Mucosa of rectum (tissue), 2 donors: Measurements from ENCODE around the gene CALML4.

Experiments used
- H3K27ac ChIP-seq, 2 donors: one replicate each; pipeline ENCODE4 v1.7.0; 2013; ENCODE audit warnings: inconsistent platforms in 2 of 2, low read depth in 2 of 2, low read length in 2 of 2
- H3K27me3 ChIP-seq, 2 donors: one replicate each; pipeline ENCODE4 v1.7.0; 2013; ENCODE audit warnings: low read length in 2 of 2; ENCODE audit not compliant: control insufficient read depth in 2 of 2, insufficient read depth in 2 of 2
- H3K36me3 ChIP-seq, 2 donors: one replicate each; pipeline ENCODE4 v1.7.0; 2013; ENCODE audit warnings: low read length in 2 of 2; ENCODE audit not compliant: control insufficient read depth in 2 of 2, insufficient read depth in 2 of 2
- H3K4me1 ChIP-seq, 2 donors: one replicate each; pipeline ENCODE4 v1.7.0; 2013; ENCODE audit warnings: low read length in 2 of 2, mild to moderate bottlenecking in 1 of 2; ENCODE audit not compliant: control insufficient read depth in 2 of 2, insufficient read depth in 2 of 2
- H3K4me3 ChIP-seq, 2 donors: one replicate each; pipeline ENCODE4 v1.7.0; 2013; ENCODE audit warnings: low read length in 2 of 2
- H3K9ac ChIP-seq, 2 donors: one replicate each; pipeline ENCODE4 v1.7.0; 2013; ENCODE audit warnings: low read length in 2 of 2, low read depth in 1 of 2, mild to moderate bottlenecking in 1 of 2
- H3K9me3 ChIP-seq, 2 donors: one replicate each; pipeline ENCODE4 v1.7.0; 2013; ENCODE audit warnings: low read length in 2 of 2; ENCODE audit not compliant: control insufficient read depth in 2 of 2
- donor health status: healthy.
- donor health status: Normal muscosa, but diverticular disease.

Gene CALML4

DNA sequence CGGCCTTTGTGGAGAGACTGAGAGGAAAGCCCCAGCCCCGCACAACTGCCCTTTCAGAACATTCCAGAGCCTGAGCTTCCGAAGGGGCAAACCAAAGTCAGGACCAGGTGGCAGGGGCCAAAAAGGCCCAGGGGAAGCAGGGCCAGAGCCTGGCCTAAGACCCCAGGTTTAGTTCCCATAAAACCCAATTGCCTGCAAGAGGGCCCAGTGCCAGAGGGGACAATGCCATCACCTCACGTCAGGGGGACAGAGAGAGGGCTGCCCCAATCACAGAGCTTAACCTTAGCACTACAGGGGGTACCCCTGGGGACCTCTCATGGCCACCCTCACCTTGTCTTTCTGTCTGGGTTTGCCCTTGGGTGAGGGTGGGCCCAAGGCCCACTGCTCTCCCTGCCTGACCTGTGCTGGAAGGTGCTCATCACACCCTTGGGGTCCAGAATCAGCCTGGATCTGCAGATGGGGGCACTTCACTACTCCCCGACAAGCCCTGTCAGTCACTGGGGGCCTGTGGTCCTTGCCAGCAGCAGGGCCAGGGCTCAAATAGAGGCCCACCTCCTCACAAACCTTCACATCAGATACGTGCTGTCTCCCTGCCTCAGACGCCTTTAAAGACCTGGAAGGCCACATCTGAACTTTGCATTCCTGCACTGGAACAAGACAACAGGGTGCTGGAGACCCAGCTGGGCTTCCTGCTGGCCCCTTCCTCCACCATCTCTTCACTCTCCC, 3.8 kb downstream of the CALML4 start:
- peak overlapping the region in 1 of 2 donors; percentile 15 for H3K4me3 ChIP-seq
- H3K36me3 ChIP-seq: peaks cover 10 to 13% of the 10 kb centered on the region in 2 donors
- H3K9me3 ChIP-seq: no peaks in the 10 kb centered on the region
- H3K4me1 ChIP-seq: peaks cover 18 to 34% of the 10 kb centered on the region in 2 donors
- no peaks in the 10 kb centered on the region for H3K27me3 ChIP-seq
- peak overlapping the region in 1 of 2 donors; percentile 1 for H3K9ac ChIP-seq
- no peak overlapping the region for H3K27ac ChIP-seq

DNA sequence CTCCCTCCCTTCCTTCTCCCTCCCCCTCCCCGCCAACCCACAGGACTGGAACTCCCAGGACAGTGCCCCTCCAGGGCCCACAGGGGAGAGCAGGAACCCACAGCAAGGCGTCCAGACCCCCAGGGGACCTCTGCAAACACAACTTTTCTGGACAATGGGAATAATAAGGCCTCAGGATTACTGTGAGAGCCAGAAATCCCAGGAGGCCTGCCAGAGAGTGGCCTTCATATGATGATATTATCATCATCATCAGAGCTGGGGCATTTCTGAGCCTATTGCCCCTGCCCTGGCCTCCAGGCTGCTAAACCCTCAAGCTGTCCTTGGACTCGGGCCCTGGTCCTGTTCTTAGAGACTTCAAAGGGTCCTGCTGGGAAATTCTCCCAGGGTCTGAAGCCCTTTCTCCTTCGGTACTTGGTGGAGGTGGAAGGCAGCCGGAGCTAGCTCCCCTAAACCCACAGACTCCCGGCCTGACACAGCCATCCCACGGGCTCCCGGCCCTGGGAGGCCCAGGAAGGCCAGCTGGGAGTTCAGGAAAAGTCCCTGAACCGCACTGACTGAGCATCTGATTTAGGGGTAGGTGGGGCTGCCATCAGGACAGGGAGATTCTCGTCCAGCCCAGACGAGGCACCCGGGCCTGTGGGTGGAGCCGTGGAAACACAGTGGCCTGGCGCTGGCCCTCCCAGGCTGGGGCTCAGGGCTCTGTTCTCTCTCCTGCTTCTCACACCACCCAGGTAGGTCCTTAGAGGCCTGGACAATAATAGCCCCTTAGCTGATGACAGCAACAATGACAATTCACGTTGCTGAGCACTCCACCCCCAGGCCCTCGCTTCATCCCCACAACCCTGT, 4.9 kb downstream of the CALML4 start:
- Histone ChIP-seq H3K36me3 (peaks cover 13 to 15% of the 10 kb centered on the region in 2 donors), H3K27ac (no peak overlapping the region), H3K4me1 (peaks cover 10 to 24% of the 10 kb centered on the region in 2 donors), H3K27me3 (no peaks in the 10 kb centered on the region), H3K9me3 (no peaks in the 10 kb centered on the region), H3K9ac (no peak overlapping the region), H3K4me3 (no peak overlapping the region)

DNA sequence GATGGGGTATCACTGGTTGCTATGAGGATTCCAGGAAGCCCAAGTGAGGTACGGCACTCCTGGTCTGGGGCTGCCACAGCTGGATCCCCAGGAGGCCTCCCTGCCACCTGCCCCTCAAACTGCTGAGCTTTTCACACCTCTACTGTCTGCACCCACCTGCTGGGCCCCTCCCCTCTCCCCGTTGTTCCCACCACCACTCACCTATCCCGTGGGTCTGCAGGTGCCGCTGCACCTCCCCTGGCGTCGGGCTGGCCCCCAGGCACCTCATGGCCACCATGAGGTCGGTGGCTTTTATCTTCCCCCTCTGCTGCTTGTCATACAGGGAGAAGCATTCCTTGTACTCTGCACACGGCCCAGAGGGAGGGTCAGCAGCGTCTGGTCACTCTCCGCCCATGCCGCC, 5.8 kb downstream of the CALML4 start:
- no peak overlapping the region for H3K9ac ChIP-seq
- H3K27ac ChIP-seq: no peak overlapping the region
- H3K27me3 ChIP-seq: no peaks in the 10 kb centered on the region
- H3K9me3 ChIP-seq: no peaks in the 10 kb centered on the region
- no peak overlapping the region for H3K4me3 ChIP-seq
- peaks cover 10 to 23% of the 10 kb centered on the region in 2 donors for H3K4me1 ChIP-seq
- peaks cover 13 to 15% of the 10 kb centered on the region in 2 donors for H3K36me3 ChIP-seq

DNA sequence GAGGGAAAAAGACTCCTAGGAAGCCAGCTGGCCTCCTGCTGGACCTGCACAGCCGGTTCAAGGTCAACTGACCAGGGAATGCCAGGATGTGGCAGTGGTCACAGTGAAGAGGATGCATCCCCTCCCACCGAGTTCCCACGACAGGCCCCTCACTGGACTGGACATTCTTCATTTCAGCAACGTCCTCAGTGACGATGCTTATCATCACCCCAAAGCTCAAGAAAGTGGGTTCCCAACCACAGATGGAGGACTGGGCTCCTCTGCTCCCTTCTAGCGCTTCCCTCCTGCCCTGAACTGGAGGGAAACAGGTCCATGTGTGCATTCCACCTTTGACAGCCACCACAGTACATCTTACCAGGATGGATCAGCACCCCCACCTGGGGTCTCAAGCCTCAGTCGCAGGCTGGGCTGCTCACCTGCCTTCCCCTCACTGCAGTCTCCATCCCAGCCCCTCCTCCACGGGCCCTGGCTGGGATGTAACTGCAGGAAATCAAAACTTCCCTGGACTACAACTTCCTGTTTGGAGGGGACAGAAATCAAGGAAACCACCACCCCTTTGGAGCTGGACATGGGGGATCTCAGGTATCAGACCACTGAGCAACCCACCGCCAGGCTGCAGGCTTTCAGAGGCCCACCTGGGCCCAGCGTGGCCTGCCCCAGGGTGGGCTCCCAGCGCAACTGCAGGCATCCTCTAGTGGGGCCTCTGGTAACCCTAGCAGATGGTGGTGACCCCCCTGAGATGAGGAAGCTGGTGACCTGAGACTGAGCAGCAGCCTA, 7.3 kb downstream of the CALML4 start:
- Histone ChIP-seq H3K9ac (no peak overlapping the region), H3K4me3 (no peak overlapping the region), H3K27ac (no peak overlapping the region), H3K27me3 (no peaks in the 10 kb centered on the region), H3K4me1 (peaks cover 10 to 19% of the 10 kb centered on the region in 2 donors), H3K36me3 (peaks cover 24 to 26% of the 10 kb centered on the region in 2 donors), H3K9me3 (no peaks in the 10 kb centered on the region)

DNA sequence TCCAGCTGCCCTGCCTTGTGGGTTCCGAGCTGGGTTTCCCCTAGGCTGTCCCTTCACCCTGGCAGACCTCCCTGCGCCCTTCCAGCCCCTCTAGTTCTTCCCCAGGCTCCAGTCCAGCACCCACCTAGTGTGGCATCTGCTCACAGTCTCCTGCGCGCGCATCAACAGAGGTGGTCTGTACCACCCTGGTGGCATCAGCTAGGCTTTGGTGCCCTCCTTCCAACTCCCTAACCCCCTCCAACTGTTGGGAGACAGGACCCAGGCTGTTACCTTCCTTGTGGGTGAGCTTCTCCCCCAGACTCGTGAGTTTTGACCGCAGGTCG, 8.0 kb downstream of the CALML4 start:
- Histone ChIP-seq H3K36me3 (peaks cover 31 to 33% of the 10 kb centered on the region in 2 donors), H3K9ac (no peak overlapping the region), H3K4me1 (peaks cover 7 to 17% of the 10 kb centered on the region in 2 donors), H3K4me3 (no peak overlapping the region), H3K27ac (no peak overlapping the region), H3K9me3 (no peaks in the 10 kb centered on the region), H3K27me3 (no peaks in the 10 kb centered on the region)

DNA sequence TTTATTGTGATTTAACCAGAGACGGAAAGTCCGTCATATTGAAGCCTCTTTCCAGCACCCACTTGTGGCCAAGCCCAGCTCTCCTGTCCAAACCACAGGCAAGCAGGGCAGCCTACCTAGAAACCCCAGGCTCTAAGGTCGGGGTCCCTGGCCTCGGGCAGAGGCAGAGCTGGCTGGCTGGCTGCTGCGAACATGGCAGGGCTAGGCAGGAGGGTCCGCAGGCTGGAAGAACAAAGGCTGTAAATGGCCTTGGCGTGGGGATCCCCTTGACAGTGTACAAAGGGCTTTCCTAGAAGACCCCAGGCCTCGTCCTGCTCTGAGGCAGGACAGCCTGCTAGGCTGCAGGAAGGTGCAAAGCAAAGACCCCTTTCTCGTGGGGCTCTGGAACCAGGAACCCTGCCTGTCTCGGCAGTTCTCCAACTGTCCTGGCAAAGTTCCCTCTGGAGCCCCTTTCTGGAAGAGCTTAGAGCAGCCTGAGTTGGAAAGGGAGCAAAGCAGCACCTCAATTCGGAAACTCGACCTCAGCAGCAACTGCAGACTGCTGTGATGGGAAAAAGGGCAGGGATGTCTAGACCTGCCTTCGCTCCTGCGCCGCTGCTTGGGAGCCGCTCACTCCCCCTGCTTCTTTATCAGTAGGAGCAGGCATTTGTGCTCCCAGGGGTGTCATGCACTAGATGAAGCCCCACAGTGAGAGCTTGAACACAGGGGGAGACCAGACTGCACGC, 8.5 kb downstream of the CALML4 start:
- Histone ChIP-seq H3K27me3 (no peaks in the 10 kb centered on the region), H3K9ac (no peak overlapping the region), H3K4me3 (no peak overlapping the region), H3K36me3 (peaks cover 32 to 33% of the 10 kb centered on the region in 2 donors), H3K27ac (no peak overlapping the region), H3K4me1 (peaks cover 6 to 12% of the 10 kb centered on the region in 2 donors), H3K9me3 (no peaks in the 10 kb centered on the region)

DNA sequence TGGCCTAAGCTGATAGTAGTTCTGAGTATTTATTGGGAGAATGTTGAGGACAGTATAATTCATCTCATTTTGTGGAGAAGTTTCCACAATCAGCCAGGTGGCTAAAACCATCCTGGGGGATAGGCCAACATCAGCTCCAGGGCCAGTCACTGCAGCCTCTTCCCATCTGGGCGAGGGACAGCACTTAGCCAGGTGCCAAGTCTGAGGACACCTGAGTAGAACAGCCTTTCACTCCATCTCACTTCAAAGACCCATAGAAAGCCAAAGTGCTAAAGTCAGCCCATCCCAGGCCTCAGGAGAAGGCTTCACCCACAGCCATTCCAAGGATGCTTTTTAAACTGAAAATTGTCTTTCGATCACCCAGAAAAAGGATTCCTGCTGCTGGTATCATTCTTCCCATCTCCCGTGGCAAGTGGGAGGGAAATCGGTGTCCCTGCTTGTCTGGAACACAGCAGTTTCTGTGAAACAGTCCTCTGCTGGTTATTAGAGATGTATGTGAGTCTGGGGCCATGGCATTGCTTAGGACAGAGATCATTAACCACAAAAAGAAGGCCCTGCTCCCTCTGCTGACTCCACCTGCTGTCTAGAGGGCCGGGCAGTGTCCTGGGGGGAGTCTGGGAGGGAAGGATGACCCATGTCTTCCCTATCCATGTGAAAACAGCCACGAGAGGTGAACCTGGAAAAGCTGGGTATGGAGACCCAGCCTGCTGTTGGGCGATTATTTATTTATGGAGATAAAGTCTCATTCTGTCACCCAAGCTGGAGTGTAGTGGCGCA, 9.6 kb downstream of the CALML4 start:
- Histone ChIP-seq H3K36me3 (peaks cover 33 to 38% of the 10 kb centered on the region in 2 donors), H3K9ac (no peak overlapping the region), H3K27ac (no peak overlapping the region), H3K4me3 (no peak overlapping the region), H3K4me1 (peaks cover 0 to 3% of the 10 kb centered on the region in 2 donors), H3K27me3 (no peaks in the 10 kb centered on the region), H3K9me3 (no peaks in the 10 kb centered on the region)

DNA sequence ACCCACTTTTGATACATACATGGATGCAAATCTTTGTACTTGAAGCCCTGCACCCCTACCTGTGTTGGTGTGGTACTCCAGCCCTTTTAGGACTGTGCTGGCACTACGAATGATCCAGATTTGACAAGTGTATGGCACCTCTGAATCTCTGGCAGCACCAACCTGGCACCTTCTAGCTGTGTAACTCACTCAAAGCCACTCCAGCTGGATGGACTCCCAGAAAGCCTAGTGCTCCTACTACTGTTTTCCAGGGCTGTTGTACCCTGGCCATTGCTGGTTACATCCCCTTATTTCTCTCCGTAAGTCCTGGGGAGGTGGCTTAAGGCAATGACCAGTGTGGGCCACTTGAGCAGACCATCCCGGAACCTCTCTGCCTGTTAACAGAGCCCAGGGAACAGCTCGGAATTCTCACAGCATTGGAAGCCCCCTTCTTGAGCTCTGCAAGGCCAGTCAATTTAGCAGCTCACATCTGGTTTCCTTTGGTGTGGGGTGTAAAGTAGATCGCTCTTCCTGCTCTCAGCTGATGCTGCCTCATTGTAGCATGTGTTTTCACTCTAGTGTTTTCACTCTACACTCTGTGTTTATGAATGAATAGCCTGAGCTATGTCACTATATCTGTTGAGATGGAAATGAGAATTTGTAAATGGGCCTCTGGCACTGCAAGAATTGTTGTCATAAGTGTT, 12.2 kb downstream of the CALML4 start:
- Histone ChIP-seq H3K27me3 (no peaks in the 10 kb centered on the region), H3K27ac (no peak overlapping the region), H3K4me3 (no peak overlapping the region), H3K9me3 (no peaks in the 10 kb centered on the region), H3K36me3 (peaks cover 35 to 41% of the 10 kb centered on the region in 2 donors), H3K4me1 (peaks cover 7 to 15% of the 10 kb centered on the region in 2 donors), H3K9ac (no peak overlapping the region)

DNA sequence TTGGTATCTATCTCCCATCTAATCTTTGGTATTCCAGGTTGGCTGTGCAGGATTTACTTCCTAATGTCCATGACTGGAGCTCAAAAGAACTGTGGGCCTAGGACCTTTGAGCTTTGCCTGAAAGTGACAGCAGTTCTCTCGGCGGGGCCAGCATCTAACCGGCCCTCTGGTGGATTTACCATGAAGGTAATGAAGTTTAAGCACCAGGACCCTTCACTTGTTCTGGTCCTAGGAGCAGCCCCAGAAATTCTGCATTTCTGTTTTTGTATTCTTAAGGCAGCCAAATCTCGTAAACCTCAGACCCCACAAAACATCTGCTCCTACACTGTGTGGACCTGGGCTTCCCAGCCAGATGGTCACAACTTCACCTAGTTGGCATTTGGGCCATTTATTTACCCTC, 13.0 kb downstream of the CALML4 start:
- H3K4me3 ChIP-seq: no peak overlapping the region
- H3K27ac ChIP-seq: no peak overlapping the region
- H3K27me3 ChIP-seq: no peaks in the 10 kb centered on the region
- no peak overlapping the region for H3K9ac ChIP-seq
- H3K9me3 ChIP-seq: no peaks in the 10 kb centered on the region
- peaks cover 12 to 21% of the 10 kb centered on the region in 2 donors for H3K4me1 ChIP-seq
- peaks cover 29 to 38% of the 10 kb centered on the region in 2 donors for H3K36me3 ChIP-seq
